NCI-H2171 treated with DMSO at 0.1 percent for 48 hours (cell line): Measurements from ENCODE around the gene KLHDC8B.
"Not testable (repeated sequence)": the region's sequence is repeated elsewhere in the genome, so short reads cannot be mapped to it uniquely, and the experiment has no call there.

ENCODE experiments used
- DNase-seq: peaks from one replicate; lab custom pipeline; 2025; lab: John Stamatoyannopoulos, UW

KLHDC8B gene

DNA sequence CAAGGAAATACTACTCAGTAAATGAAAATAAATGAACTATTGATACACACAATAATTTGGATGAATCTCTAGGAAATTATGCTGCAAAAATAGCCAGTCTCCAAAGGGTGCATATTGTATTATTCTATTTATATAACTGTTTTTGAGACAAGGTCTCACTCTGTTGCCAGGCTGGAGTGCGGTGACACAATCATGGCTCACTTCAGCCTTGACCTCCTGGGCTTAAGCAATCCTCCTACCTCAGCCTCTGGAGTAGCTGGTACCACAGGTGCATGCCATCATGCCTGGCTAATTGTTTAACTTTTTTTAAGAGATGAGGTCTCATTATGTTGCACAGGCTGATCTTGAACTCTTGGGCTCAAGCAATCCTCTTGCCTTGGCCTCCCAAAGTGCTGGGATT, 12.5 kb downstream of the KLHDC8B start:
- DNase-seq: no peak

GRCh38 chr3:49191741-49192140, 20.3 kb downstream of the KLHDC8B start:
- DNase-seq: no peak

GRCh38 chr3:49198161-49198560, 26.8 kb downstream of the KLHDC8B start:
- DNase-seq: no peak

DNA sequence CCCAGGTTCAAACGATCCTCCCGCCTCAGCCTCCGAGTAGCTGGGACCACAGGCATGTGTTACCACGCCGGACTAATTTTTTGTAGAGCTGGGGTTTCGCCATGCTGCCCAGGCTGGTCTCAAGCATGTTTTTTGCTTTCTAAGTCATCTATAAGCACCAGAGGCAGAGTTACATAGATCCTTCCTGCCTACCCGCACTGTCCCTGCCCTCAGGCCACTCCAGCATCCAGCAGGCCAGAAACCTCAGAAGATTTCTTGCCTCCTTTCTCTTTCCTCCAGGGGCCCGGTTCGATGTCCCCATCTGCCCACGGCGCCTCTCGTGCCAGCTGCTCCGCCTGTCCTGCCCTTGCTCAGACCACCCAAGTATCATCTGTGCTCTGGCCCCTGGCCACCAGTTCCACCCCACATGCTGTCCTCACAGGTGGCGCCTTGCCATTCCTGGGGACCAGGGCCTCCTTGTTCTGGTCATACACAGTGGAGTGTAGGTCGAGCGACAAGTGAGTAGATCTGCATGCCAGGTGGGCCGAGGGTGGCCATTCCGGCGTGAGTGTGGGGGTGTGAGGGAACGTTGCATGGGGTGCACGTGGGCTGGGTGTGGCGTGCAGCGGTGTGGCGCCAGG, 27.3 kb downstream of the KLHDC8B start:
- no peak for DNase-seq

DNA sequence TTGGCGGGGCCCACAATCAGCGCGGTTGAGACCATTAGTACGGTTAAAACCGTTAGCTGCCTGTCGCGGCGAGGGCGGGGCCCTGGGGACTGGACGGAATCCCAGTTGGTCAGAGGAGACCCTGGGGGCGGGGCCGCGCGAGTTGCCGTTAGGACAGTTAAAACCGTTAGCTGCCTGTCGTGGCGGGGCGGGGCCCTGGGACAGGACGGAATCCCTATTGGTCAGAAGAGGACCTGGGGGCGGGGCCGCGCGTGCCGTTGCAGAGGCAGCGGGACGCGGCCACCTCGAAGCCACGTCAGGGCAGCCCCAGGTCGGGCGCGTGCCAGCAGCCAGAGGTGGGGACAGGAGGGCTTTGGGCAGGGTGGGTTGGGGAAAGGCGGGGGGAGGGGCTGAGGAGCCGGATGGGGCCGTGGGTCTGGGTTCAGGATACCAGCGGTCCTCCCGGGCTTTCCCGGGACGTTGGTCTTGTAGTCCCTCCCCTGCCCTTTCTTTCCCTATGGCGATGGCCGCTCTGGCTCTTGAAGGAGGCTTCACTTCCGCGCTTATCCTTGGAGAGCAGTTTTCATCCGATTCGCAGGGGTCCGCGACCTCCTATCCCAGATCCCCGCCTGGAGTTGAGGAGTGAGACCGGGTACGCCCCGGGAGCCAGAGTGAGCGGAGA, 28.0 kb downstream of the KLHDC8B start:
- no peak for DNase-seq

DNA sequence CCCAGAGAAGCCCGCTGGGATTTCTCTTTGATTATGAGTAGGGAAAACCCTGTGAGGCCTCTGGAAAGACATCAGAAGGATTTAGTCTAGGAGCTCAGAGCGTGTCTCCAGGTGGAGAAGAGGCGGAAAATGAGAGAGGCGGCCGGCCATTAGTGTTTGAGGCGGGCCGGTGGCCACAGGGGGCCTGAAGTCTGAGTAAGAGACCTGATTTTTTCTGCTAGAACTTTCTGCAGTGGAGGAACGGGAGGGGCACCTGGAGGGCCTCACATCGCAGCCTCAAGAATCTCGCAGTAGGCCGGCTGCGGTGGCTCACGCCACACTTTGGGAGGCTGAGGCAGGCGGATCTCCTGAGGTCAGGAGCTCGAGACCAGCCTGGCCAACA, 28.5 kb downstream of the KLHDC8B start:
- no peak for DNase-seq

DNA sequence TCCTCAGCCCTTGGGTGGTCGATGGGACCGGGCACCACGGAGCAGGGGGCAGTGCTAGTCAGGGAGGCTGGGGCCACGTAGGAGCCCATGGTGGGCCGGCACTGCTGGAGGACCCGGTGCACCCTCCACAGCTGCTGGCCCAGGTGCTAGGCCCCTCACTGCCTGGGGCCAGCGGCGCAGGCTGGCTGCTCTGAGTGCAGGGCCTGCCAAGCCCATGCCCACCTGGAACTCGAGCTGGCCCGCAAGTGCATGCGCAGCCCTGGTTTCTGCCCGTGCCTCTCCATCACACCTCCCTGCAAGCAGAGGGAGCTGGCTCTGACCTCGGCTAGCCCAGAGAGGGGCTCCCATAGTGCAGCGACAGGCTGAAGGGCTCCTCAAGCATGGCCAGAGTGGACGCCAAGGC, 42.1 kb downstream of the KLHDC8B start:
- no peak for DNase-seq

GRCh38 chr3:49213998-49214397, 42.6 kb downstream of the KLHDC8B start:
- DNase-seq: no peak

GRCh38 chr3:49216687-49217086, 45.3 kb downstream of the KLHDC8B start:
- DNase-seq: not testable (repeated sequence)

GRCh38 chr3:49217108-49217507, 45.7 kb downstream of the KLHDC8B start:
- not testable (repeated sequence) for DNase-seq

DNA sequence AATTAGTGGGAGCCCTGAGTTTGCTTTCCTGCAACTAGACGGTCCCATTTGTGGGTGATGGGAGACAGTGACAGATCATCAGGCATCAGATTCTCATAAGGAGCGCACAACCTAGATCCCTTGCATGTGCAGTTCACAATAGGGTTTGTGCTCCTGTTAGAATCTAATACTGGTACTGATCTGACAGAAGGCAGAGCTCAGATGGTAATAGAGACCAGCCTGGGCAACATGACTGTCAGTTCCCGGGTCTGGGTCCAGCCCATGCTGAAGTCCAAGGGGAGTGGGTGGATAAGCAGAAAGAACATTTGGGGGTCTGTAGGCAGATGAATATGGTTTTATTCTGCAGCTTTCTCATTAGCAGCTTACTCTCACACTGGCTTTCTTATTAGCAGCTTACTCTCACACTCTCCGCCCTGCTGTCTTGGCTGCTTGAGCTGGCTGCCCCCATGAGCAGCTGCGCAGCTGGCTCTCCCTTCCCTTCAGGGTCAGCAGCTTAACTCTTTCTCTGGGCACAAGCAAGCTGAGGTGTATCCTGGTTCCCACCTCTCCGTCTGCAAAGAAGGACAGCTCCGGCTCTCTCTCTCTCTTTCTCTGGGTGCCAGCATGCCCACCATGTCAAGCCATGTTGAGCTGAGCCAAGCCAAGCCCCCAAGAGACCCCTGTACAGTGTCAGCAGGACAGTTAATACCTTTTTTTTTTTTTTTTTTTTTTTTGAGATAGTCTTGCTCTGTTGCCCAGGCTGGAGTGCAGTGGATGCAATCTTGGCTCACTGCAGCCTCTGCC, 46.5 kb downstream of the KLHDC8B start:
- no peak for DNase-seq

GRCh38 chr3:49218471-49218989, 47.1 kb downstream of the KLHDC8B start:
- peak; percentile 55 for DNase-seq

- DNase-seq: no peak
Observed at GRCh38 chr3:49219132-49219531, 47.7 kb downstream of the KLHDC8B start.

- DNase-seq: not testable (repeated sequence)
Observed at GRCh38 chr3:49220985-49221563, 49.7 kb downstream of the KLHDC8B start.

- no peak for DNase-seq
Observed at GRCh38 chr3:49222002-49222401, 50.6 kb downstream of the KLHDC8B start.
